ENCODE data around the gene SBF2. TPM values are rescaled to one million over a fixed set of nuclear protein-coding genes. Genes with fewer than 3 reads are reported as not detected.

The SBF2 gene
- total RNA-seq, 1 donor from 2014 or later: 12.0 TPM

GRCh38 chr11:9847636-9848035, 446.4 kb downstream of the SBF2 start:
- Mint-ChIP-seq H3K27ac (no peak overlapping the region), H3K27me3 (no peaks in the 10 kb centered on the region), H3K4me3 (no peak overlapping the region), H3K4me1 (peaks cover 2% of the 10 kb centered on the region), H3K36me3 (ENCODE audit: low read depth) (peaks cover 21% of the 10 kb centered on the region), H3K9me3 (no peaks in the 10 kb centered on the region)
- DNase-seq (no peak), ATAC-seq (ENCODE audit: low read depth) (no peak)
- no peak for TF ChIP-seq CTCF (IDR thresholded peaks at IDR 0.05)
- intact Hi-C loops (cut with micrococcal nuclease): no loop called here
- CTCF ChIA-PET: interaction anchor here (0.6 to 1.3 kb wide), 2 partner anchors 125 to 459 kb away, joined by 3 to 4 read pairs; no protein-coding TSS in a partner anchor
- POLR2A ChIA-PET: no interaction called here

- Mint-ChIP-seq H3K27ac (no peak overlapping the region), H3K9me3 (no peaks in the 10 kb centered on the region), H3K4me1 (peaks cover 14% of the 10 kb centered on the region), H3K4me3 (no peak overlapping the region), H3K27me3 (no peaks in the 10 kb centered on the region), H3K36me3 (ENCODE audit: low read depth) (peaks cover 26% of the 10 kb centered on the region)
- no peak for ATAC-seq (ENCODE audit: low read depth)
- TF ChIP-seq CTCF (IDR thresholded peaks at IDR 0.05): no peak
- POLR2A ChIA-PET: interaction anchor here (0.6 kb wide), 1 partner anchor 88 kb away, joined by 3 read pairs; no protein-coding TSS in a partner anchor
- CTCF ChIA-PET: no interaction called here
- intact Hi-C loops (cut with micrococcal nuclease): no loop called here
- DNase-seq: no peak
Measured at GRCh38 chr11:9842923-9843322, 451.1 kb downstream of the SBF2 start.

- Mint-ChIP-seq H3K4me3 (no peak overlapping the region), H3K36me3 (ENCODE audit: low read depth) (peaks cover 15% of the 10 kb centered on the region), H3K27me3 (no peaks in the 10 kb centered on the region), H3K27ac (no peak overlapping the region), H3K9me3 (no peaks in the 10 kb centered on the region), H3K4me1 (peaks cover 14% of the 10 kb centered on the region)
- no peak for ATAC-seq (ENCODE audit: low read depth)
- intact Hi-C loops (cut with micrococcal nuclease): no loop called here
- ChIA-PET CTCF (no interaction called here), POLR2A (no interaction called here)
- no peak for DNase-seq
- TF ChIP-seq CTCF (IDR thresholded peaks at IDR 0.05): no peak
Measured at GRCh38 chr11:9840460-9841004, 453.5 kb downstream of the SBF2 start.

- POLR2A ChIA-PET: no interaction called here
- no peak overlapping the region for H3K27ac Mint-ChIP-seq
- no peak for TF ChIP-seq CTCF (IDR thresholded peaks at IDR 0.05)
- H3K9me3 Mint-ChIP-seq: no peaks in the 10 kb centered on the region
- DNase-seq (no peak), ATAC-seq (ENCODE audit: low read depth) (no peak)
- H3K4me3 Mint-ChIP-seq: no peak overlapping the region
- H3K36me3 Mint-ChIP-seq (ENCODE audit: low read depth): peaks cover 8% of the 10 kb centered on the region
- no peaks in the 10 kb centered on the region for H3K27me3 Mint-ChIP-seq
- CTCF ChIA-PET: no interaction called here
- H3K4me1 Mint-ChIP-seq: peaks cover 14% of the 10 kb centered on the region
- intact Hi-C loops (cut with micrococcal nuclease): no loop called here
Measured at GRCh38 chr11:9839550-9839949, 454.5 kb downstream of the SBF2 start.

GRCh38 chr11:9838961-9839360, 455.1 kb downstream of the SBF2 start:
- H3K36me3 Mint-ChIP-seq (ENCODE audit: low read depth): peaks cover 5% of the 10 kb centered on the region
- H3K27ac Mint-ChIP-seq: no peak overlapping the region
- ChIA-PET CTCF (no interaction called here), POLR2A (no interaction called here)
- H3K9me3 Mint-ChIP-seq: no peaks in the 10 kb centered on the region
- TF ChIP-seq CTCF (IDR thresholded peaks at IDR 0.05): no peak
- intact Hi-C loops (cut with micrococcal nuclease): no loop called here
- ATAC-seq (ENCODE audit: low read depth) (no peak), DNase-seq (no peak)
- H3K4me1 Mint-ChIP-seq: peaks cover 14% of the 10 kb centered on the region
- H3K4me3 Mint-ChIP-seq: no peak overlapping the region
- H3K27me3 Mint-ChIP-seq: no peaks in the 10 kb centered on the region
